Fibroblast of pulmonary artery (primary cell): ENCODE measurements around the gene LAMA1.

ENCODE experiments used
- DNase-seq: peaks from one replicate; pipeline ENCODE4 v3.0.0-alpha.2; 2010; ENCODE audit warnings: low read depth
- H3K4me3 ChIP-seq: replicated peaks from 2 replicates; pipeline ENCODE4 v1.5.1; 2011; ENCODE audit warnings: low read depth, mild to moderate bottlenecking, control low read depth, low read length, moderate library complexity
- TF ChIP-seq, protein P1 (sequence below): IDR thresholded peaks from 2 replicates; pipeline ENCODE4 v1.5.1; 2011; ENCODE audit warnings: mild to moderate bottlenecking, control low read depth, low read length, inconsistent platforms; ENCODE audit errors: missing control alignments

Gene LAMA1

DNA sequence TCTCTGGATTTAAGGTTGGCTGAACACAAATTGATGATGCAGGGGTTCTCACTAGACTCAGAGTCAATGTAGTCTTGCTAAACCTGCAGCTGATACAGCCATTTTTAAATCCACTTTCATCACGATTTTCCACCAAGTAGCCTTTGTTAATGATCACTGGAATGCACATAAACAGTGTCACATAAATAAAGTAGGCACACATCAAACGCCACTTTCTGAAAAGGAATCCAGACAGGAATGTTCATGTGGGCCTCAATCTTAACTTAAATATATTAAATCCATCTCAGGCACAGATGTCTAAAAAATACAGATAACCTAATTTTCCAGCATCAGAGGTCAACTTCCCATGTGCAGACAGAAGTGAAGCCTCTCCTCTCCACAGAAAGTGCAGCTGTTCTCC lies 58.3 kb downstream of the LAMA1 start:
- no peak overlapping the region for H3K4me3 ChIP-seq
- TF ChIP-seq, protein P1, sequence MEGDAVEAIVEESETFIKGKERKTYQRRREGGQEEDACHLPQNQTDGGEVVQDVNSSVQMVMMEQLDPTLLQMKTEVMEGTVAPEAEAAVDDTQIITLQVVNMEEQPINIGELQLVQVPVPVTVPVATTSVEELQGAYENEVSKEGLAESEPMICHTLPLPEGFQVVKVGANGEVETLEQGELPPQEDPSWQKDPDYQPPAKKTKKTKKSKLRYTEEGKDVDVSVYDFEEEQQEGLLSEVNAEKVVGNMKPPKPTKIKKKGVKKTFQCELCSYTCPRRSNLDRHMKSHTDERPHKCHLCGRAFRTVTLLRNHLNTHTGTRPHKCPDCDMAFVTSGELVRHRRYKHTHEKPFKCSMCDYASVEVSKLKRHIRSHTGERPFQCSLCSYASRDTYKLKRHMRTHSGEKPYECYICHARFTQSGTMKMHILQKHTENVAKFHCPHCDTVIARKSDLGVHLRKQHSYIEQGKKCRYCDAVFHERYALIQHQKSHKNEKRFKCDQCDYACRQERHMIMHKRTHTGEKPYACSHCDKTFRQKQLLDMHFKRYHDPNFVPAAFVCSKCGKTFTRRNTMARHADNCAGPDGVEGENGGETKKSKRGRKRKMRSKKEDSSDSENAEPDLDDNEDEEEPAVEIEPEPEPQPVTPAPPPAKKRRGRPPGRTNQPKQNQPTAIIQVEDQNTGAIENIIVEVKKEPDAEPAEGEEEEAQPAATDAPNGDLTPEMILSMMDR = no peak
- DNase-seq = no peak

DNA sequence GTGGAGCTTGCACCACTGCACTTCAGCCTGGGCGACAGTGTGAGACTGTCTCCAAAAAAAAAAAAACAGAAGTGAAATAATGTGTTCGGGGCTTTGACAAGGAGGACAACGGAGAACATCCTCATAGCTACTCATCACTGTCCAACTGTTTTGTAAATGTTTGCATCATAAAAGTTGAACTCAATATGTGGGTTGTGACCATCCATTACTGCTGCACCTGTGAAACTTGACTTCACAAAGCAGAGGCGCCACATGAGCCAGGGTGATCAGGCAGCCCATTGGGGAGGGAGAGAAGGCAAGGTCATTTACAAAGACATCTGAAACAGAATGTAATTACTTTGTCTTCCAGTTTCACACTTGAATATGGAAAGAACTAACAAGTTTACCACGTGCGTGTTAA lies 61.6 kb downstream of the LAMA1 start:
- H3K4me3 ChIP-seq = no peak overlapping the region
- DNase-seq = no peak
- TF ChIP-seq, protein P1 = no peak

DNA sequence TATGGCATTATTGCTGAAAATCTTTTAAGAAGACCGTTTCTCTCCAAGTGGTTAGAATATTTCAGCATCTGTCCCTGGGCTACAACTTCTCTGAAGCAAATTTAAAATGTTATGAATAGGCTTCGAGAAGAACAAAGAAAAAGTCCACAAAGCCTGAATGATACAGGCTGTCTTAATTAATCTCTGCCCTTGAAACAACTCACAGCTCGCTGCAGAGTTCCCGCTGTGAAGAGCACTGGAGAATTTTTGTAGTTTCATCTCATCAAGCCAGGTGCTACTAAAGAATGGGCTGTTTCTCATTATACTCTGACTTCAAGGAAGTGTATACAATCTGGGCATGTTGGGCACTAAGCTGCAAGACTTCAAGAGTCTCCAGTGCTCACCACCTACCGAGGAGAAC lies 67.6 kb downstream of the LAMA1 start:
- TF ChIP-seq, protein P1 = no peak
- DNase-seq = no peak
- H3K4me3 ChIP-seq = no peak overlapping the region

- no peak overlapping the region for H3K4me3 ChIP-seq
- no peak for DNase-seq
- TF ChIP-seq, protein P1 = no peak
These were observed 69.5 kb downstream of the LAMA1 start for GRCh38 chr18:7048081-7048480.

- no peak overlapping the region for H3K4me3 ChIP-seq
- TF ChIP-seq, protein P1 = no peak
- no peak for DNase-seq
These were observed 70.3 kb downstream of the LAMA1 start for GRCh38 chr18:7047336-7047735.

- peak; percentile 100 for DNase-seq
- peak overlapping the region; percentile 13 for H3K4me3 ChIP-seq
- TF ChIP-seq, protein P1 = peak; percentile 87
These were observed 79.2 kb downstream of the LAMA1 start for GRCh38 chr18:7038330-7038851.

DNA sequence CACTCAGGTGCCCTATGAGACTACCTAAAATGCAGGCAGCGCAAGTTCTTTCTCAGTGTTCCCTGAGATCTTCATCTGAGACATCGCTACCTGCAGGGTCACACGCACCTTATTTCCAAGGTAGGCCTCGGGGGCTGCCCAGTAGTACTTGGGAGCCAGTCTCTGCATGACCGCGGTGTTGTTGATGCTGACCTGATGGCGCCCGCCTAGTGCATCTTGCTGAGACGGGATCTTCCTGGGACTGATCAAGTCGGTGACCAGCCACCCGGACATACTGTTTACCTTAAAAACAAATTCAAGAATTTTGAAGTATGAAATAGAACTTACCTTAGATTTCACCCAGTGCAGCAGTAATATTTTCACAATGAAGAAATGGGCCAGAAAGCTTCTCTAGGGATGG lies 80.1 kb downstream of the LAMA1 start:
- DNase-seq = no peak
- TF ChIP-seq, protein P1 = no peak
- H3K4me3 ChIP-seq = no peak overlapping the region
